Mesenteric fat pad (tissue), 1 donor: ENCODE results near the gene MSMP. TPM values are rescaled to one million over a fixed set of nuclear protein-coding genes. Genes with fewer than 3 reads are reported as not detected.

Experiments
- microRNA-seq: library from miRNA; unstranded; fragments of <30 nt; microRNA quantifications from one replicate; pipeline ENCODE4 v1.2.0, GENCODE V29; 2020; ENCODE audit warnings: borderline number of aligned reads
- total RNA-seq: library from RNA; stranded (reverse); fragmentation: NEBNext Ultra II Directional; extraction: Animal tissue kit (Norgen Biotek cat#: 25700); gene quantifications from one replicate; pipeline ENCODE4 v1.2.1, GENCODE V29; 2021
- donor health status: DM: yes; HTN: yes; CAD: no.

MSMP gene
- total RNA-seq, 1 donor from 2014 or later, result not detected

Small RNA genes lying within 50 kb of the gene (microRNA-seq; reads per million reads assigned to microRNA genes)
- gene MIR6852 (not detected), gene MIR6853 (not detected)

Other genes starting within 250 kb of the MSMP start
- gene TESK1, start 149.0 kb downstream of the MSMP start, total RNA-seq, result 94.4 TPM
- 7.0 TPM for gene CD72, start 135.9 kb downstream of the MSMP start, total RNA-seq
- 1.3 TPM for gene SIT1, start 103.3 kb downstream of the MSMP start, total RNA-seq
- gene RMRP, start 96.3 kb downstream of the MSMP start, total RNA-seq, result 19,106 TPM
- 103 TPM for gene CCDC107, start 96.0 kb downstream of the MSMP start, total RNA-seq
- gene ARHGEF39, start 89.1 kb downstream of the MSMP start, total RNA-seq, result 0.58 TPM
- not detected for gene CA9, start 80.3 kb downstream of the MSMP start, total RNA-seq
- 244 TPM for gene TPM2, start 64.4 kb downstream of the MSMP start, total RNA-seq
- gene TLN1, start 22.1 kb downstream of the MSMP start, total RNA-seq, result 622 TPM
- gene CREB3, start 21.6 kb downstream of the MSMP start, total RNA-seq, result 42.5 TPM
- gene GBA2, start 5.0 kb downstream of the MSMP start, total RNA-seq, result 54.5 TPM
- 25.0 TPM for gene RGP1, start 5.0 kb downstream of the MSMP start, total RNA-seq
- 23.2 TPM for gene NPR2, start 37.3 kb upstream of the MSMP start, total RNA-seq
- gene SPAG8, start 58.0 kb upstream of the MSMP start, total RNA-seq, result 0.61 TPM
- 42.7 TPM for gene HINT2, start 60.8 kb upstream of the MSMP start, total RNA-seq
- not detected for gene FAM221B, start 74.5 kb upstream of the MSMP start, total RNA-seq
- gene TMEM8B, start 75.0 kb upstream of the MSMP start, total RNA-seq, result 6.7 TPM
- not detected for gene OR13J1, start 116.1 kb upstream of the MSMP start, total RNA-seq
- 5.2 TPM for gene HRCT1, start 151.9 kb upstream of the MSMP start, total RNA-seq
- 25.3 TPM for gene SPAAR, start 155.2 kb upstream of the MSMP start, total RNA-seq
- not detected for gene OR2S2, start 203.9 kb upstream of the MSMP start, total RNA-seq